HEK293 (cell line): ENCODE data around the gene FHDC1.

Experiments used
- CTCF ChIA-PET: fragments of 350-600 bp; formaldehyde crosslinking; extraction: SDS; loops from one replicate; lab custom pipeline; 2021; ENCODE audit warnings: antibody characterized with exemption; lab: Yijun Ruan, JAX
- POLR2A ChIA-PET: fragments of 300-600 bp; formaldehyde crosslinking; extraction: SDS; loops from one replicate; lab custom pipeline; 2020; ENCODE audit warnings: antibody characterized with exemption, inconsistent platforms; lab: Yijun Ruan, JAX
- H3K27ac ChIP-seq: fragments of 200-500 bp; sonication (Bioruptor generic); 2 replicates; pipeline ENCODE4 v1.5.1; 2014; ENCODE audit warnings: low read depth, low read length, control low read depth, inconsistent platforms; ENCODE audit errors: extremely low read depth
- H3K36me3 ChIP-seq, 2 experiments: fragments of 200-500 bp in 1 of 2; sonication (Bioruptor generic) in 1 of 2; 1 replicate in 1 of 2; 2 replicates in 1 of 2; pipeline ENCODE4 v1.5.1; 2014 to 2017; ENCODE audit warnings: inconsistent platforms in 2 of 2, low read length in 2 of 2; ENCODE audit not compliant: control insufficient read depth in 2 of 2, insufficient read depth in 1 of 2
- H3K4me1 ChIP-seq: fragments of 200-500 bp; sonication (Bioruptor generic); 2 replicates; pipeline ENCODE4 v1.5.1; 2014; ENCODE audit warnings: mild to moderate bottlenecking, low read length, inconsistent platforms; ENCODE audit not compliant: control insufficient read depth, insufficient read depth
- H3K4me3 ChIP-seq: 2 replicates; pipeline ENCODE4 v1.5.1; 2011; ENCODE audit warnings: low read depth, mild to moderate bottlenecking, control low read depth, low read length, moderate library complexity
- H3K9me3 ChIP-seq: fragments of 200-500 bp; sonication (Bioruptor generic); 2 replicates; pipeline ENCODE4 v1.5.1; 2014; ENCODE audit warnings: low read depth, low read length, inconsistent platforms; ENCODE audit not compliant: control insufficient read depth, insufficient read depth
- BCL11A ChIP-seq: fragments of 450-650 bp; formaldehyde crosslinking; IDR thresholded peaks from 2 replicates; pipeline ENCODE4 v1.5.1; 2016; ENCODE audit warnings: low read depth, missing biosample characterization, missing genetic modification characterization
- BCL11B ChIP-seq: fragments of 450-650 bp; formaldehyde crosslinking; IDR thresholded peaks from 2 replicates; pipeline ENCODE4 v1.5.1; 2016; ENCODE audit warnings: low read depth, missing biosample characterization, missing genetic modification characterization
- FEZF1 ChIP-seq: fragments of 450-650 bp; formaldehyde crosslinking; IDR thresholded peaks from 2 replicates; pipeline ENCODE4 v1.5.1; 2016; ENCODE audit warnings: missing biosample characterization, missing genetic modification characterization
- GLI2 ChIP-seq: fragments of 450-650 bp; formaldehyde crosslinking; IDR thresholded peaks from 2 replicates; pipeline ENCODE4; 2017; ENCODE audit warnings: missing biosample characterization, missing genetic modification characterization, low read depth, borderline replicate concordance
- MEIS1 ChIP-seq: sonication (generic); formaldehyde crosslinking; IDR thresholded peaks from 2 replicates; pipeline ENCODE4 v1.8.1; 2022; ENCODE audit warnings: missing genetic modification reagents, mild to moderate bottlenecking, borderline replicate concordance
- REST ChIP-seq: fragments of 450-650 bp; formaldehyde crosslinking; IDR thresholded peaks from 2 replicates; pipeline ENCODE4 v1.5.1; 2016; ENCODE audit warnings: missing biosample characterization, missing genetic modification characterization
- SALL2 ChIP-seq: fragments of 450-650 bp; formaldehyde crosslinking; IDR thresholded peaks from 2 replicates; pipeline ENCODE4 v1.5.0; 2017; ENCODE audit warnings: missing biosample characterization, mild to moderate bottlenecking, missing genetic modification characterization, borderline replicate concordance
- SP3 ChIP-seq: fragments of 450-650 bp; formaldehyde crosslinking; IDR thresholded peaks from 2 replicates; pipeline ENCODE4 v1.5.1; 2016; ENCODE audit warnings: missing biosample characterization, missing genetic modification characterization
- ZBTB26 ChIP-seq: fragments of 450-650 bp; formaldehyde crosslinking; optimal IDR thresholded peaks from 2 replicates; pipeline ENCODE3; 2016; ENCODE audit warnings: missing biosample characterization, mild to moderate bottlenecking, missing genetic modification characterization
- ZNF114 ChIP-seq: fragments of 450-650 bp; formaldehyde crosslinking; IDR thresholded peaks from 2 replicates; pipeline ENCODE4 v1.5.0; 2017; ENCODE audit warnings: missing biosample characterization, missing genetic modification characterization
- ZNF221 ChIP-seq: fragments of 450-650 bp; formaldehyde crosslinking; IDR thresholded peaks from 2 replicates; pipeline ENCODE4 v1.5.1; 2017; ENCODE audit warnings: missing biosample characterization, missing genetic modification characterization, borderline replicate concordance
- ZNF398 ChIP-seq: fragments of 450-650 bp; formaldehyde crosslinking; IDR thresholded peaks from 2 replicates; pipeline ENCODE4 v1.5.1; 2017; ENCODE audit warnings: missing biosample characterization, missing genetic modification characterization
- ZNF433 ChIP-seq: fragments of 450-650 bp; formaldehyde crosslinking; IDR thresholded peaks from 2 replicates; pipeline ENCODE4 v1.5.1; 2016; ENCODE audit warnings: missing biosample characterization, missing genetic modification characterization, low read depth
- ZNF530 ChIP-seq: fragments of 450-650 bp; formaldehyde crosslinking; IDR thresholded peaks from 2 replicates; pipeline ENCODE4 v1.5.1; 2016; ENCODE audit warnings: low read depth, missing biosample characterization, missing genetic modification characterization
- ZNF654 ChIP-seq: fragments of 450-650 bp; formaldehyde crosslinking; IDR thresholded peaks from 2 replicates; pipeline ENCODE4 v1.5.1; 2016; ENCODE audit warnings: low read depth, missing biosample characterization, missing genetic modification characterization
- ZNF658 ChIP-seq: fragments of 450-650 bp; formaldehyde crosslinking; IDR thresholded peaks from 2 replicates; pipeline ENCODE4; 2016; ENCODE audit warnings: missing biosample characterization, missing genetic modification characterization
- ZNF660 ChIP-seq: fragments of 450-650 bp; IDR thresholded peaks from 2 replicates; pipeline ENCODE4 v1.5.1; 2018; ENCODE audit warnings: missing biosample characterization, mild to moderate bottlenecking, missing genetic modification characterization
- ZNF664 ChIP-seq: fragments of 450-650 bp; formaldehyde crosslinking; IDR thresholded peaks from 2 replicates; pipeline ENCODE4 v1.5.1; 2016; ENCODE audit warnings: missing biosample characterization, missing genetic modification characterization
- ZSCAN16 ChIP-seq: fragments of 450-650 bp; formaldehyde crosslinking; IDR thresholded peaks from 2 replicates; pipeline ENCODE4 v1.5.1; 2016; ENCODE audit warnings: missing biosample characterization, missing genetic modification characterization
- ZSCAN18 ChIP-seq: fragments of 450-650 bp; formaldehyde crosslinking; IDR thresholded peaks from 2 replicates; pipeline ENCODE4 v1.5.1; 2016; ENCODE audit warnings: missing biosample characterization, missing genetic modification characterization
- TF ChIP-seq, protein P1 (sequence below): fragments of 450-650 bp; formaldehyde crosslinking; IDR thresholded peaks from 2 replicates; pipeline ENCODE4 v1.5.1; 2016; ENCODE audit warnings: missing biosample characterization, missing genetic modification characterization
- TF ChIP-seq, protein P2 (sequence below): fragments of 450-650 bp; formaldehyde crosslinking; IDR thresholded peaks from 2 replicates; pipeline ENCODE4 v1.5.1; 2016; ENCODE audit warnings: missing biosample characterization, missing genetic modification characterization
- TF ChIP-seq, protein P3 (sequence below): fragments of 450-650 bp; formaldehyde crosslinking; IDR thresholded peaks from 2 replicates; pipeline ENCODE4 v1.5.1; 2016; ENCODE audit warnings: missing biosample characterization, missing genetic modification characterization

Gene FHDC1

DNA sequence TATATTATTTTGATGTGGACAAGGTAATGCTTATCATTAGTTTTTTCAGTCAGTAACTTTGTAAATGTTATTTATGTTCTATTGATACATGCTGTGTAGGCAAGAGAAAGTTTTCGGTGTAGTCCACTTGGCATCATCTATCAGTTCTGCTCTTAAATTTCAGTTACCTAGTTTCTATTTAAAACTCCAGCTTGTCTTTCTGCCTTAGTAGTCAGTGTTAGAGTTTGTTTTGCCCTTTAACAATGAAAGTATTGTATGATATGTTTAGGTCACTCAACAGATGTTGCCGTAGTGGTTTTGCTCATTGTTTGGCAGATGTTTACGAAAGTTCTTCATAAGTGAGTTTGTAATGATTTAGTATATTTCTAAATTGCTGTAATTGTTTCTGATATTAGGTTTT is 34.9 kb upstream of the FHDC1 start:
- TF ChIP-seq, protein P1, sequence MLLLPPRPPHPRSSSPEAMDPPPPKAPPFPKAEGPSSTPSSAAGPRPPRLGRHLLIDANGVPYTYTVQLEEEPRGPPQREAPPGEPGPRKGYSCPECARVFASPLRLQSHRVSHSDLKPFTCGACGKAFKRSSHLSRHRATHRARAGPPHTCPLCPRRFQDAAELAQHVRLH, result no peak
- no peak for TF ChIP-seq SP3 (tag by site-specific recombination)
- TF ChIP-seq ZSCAN18, result no peak
- no peak for TF ChIP-seq ZSCAN16 (tag by site-specific recombination)
- no peak for TF ChIP-seq ZNF664
- no peak for TF ChIP-seq MEIS1 (CRISPR knock-in tag)
- no peak for TF ChIP-seq FEZF1
- no peak for TF ChIP-seq ZNF114 (tag by site-specific recombination)
- TF ChIP-seq BCL11A, result no peak
- TF ChIP-seq REST, result no peak
- TF ChIP-seq BCL11B (tag by site-specific recombination), result no peak
- no peak for TF ChIP-seq GLI2
- TF ChIP-seq ZNF398 (tag by site-specific recombination), result no peak
- TF ChIP-seq ZNF433, result no peak
- no peak for TF ChIP-seq SALL2 (tag by site-specific recombination)
- no peak for TF ChIP-seq ZNF530
- POLR2A ChIA-PET, result no interaction called here
- H3K4me3 ChIP-seq, result no peak overlapping the region
- CTCF ChIA-PET, result no interaction called here
- H3K4me1 ChIP-seq, result no peaks in the 10 kb centered on the region
- no peaks in the 10 kb centered on the region for H3K9me3 ChIP-seq
- H3K36me3 ChIP-seq, result no peaks in the 10 kb centered on the region
- H3K27ac ChIP-seq, result no peak overlapping the region

GRCh38 chr4:152903658-152904057 is 32.5 kb upstream of the FHDC1 start:
- H3K36me3 ChIP-seq, result peaks cover 0 to 3% of the 10 kb centered on the region in 2 experiments; a peak in 1 of 3 replicates
- no peaks in the 10 kb centered on the region for H3K4me1 ChIP-seq
- TF ChIP-seq, protein P2, sequence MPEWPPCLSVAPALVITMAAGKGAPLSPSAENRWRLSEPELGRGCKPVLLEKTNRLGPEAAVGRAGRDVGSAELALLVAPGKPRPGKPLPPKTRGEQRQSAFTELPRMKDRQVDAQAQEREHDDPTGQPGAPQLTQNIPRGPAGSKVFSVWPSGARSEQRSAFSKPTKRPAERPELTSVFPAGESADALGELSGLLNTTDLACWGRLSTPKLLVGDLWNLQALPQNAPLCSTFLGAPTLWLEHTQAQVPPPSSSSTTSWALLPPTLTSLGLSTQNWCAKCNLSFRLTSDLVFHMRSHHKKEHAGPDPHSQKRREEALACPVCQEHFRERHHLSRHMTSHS, result no peak
- TF ChIP-seq ZNF114 (tag by site-specific recombination), result no peak
- no peak for TF ChIP-seq ZBTB26
- no peak for TF ChIP-seq ZNF654 (tag by site-specific recombination)
- no peak for TF ChIP-seq ZNF221
- TF ChIP-seq ZNF660 (tag by site-specific recombination), result no peak
- TF ChIP-seq, protein P3, sequence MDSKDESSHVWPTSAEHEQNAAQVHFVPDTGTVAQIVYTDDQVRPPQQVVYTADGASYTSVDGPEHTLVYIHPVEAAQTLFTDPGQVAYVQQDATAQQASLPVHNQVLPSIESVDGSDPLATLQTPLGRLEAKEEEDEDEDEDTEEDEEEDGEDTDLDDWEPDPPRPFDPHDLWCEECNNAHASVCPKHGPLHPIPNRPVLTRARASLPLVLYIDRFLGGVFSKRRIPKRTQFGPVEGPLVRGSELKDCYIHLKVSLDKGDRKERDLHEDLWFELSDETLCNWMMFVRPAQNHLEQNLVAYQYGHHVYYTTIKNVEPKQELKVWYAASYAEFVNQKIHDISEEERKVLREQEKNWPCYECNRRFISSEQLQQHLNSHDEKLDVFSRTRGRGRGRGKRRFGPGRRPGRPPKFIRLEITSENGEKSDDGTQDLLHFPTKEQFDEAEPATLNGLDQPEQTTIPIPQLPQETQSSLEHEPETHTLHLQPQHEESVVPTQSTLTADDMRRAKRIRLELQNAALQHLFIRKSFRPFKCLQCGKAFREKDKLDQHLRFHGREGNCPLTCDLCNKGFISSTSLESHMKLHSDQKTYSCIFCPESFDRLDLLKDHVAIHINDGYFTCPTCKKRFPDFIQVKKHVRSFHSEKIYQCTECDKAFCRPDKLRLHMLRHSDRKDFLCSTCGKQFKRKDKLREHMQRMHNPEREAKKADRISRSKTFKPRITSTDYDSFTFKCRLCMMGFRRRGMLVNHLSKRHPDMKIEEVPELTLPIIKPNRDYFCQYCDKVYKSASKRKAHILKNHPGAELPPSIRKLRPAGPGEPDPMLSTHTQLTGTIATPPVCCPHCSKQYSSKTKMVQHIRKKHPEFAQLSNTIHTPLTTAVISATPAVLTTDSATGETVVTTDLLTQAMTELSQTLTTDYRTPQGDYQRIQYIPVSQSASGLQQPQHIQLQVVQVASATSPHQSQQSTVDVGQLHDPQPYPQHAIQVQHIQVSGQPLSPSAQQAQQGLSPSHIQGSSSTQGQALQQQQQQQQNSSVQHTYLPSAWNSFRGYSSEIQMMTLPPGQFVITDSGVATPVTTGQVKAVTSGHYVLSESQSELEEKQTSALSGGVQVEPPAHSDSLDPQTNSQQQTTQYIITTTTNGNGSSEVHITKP, result no peak
- no peak for TF ChIP-seq GLI2
- no peak for TF ChIP-seq ZNF658
- no peak for TF ChIP-seq ZNF530
- no peak overlapping the region for H3K4me3 ChIP-seq
- POLR2A ChIA-PET, result interaction anchor here (0.7 kb wide), 1 partner anchor 38 kb away, joined by 4 read pairs; no protein-coding TSS in a partner anchor
- H3K27ac ChIP-seq, result no peak overlapping the region
- CTCF ChIA-PET, result no interaction called here
- no peaks in the 10 kb centered on the region for H3K9me3 ChIP-seq
